HEK293 (cell line): ENCODE data around the gene B3GNT4.

Experiments
- CTCF ChIA-PET: fragments of 350-600 bp; formaldehyde crosslinking; extraction: SDS; loops from one replicate; lab custom pipeline; 2021; ENCODE audit warnings: antibody characterized with exemption; lab: Yijun Ruan, JAX
- POLR2A ChIA-PET: fragments of 300-600 bp; formaldehyde crosslinking; extraction: SDS; loops from one replicate; lab custom pipeline; 2020; ENCODE audit warnings: antibody characterized with exemption, inconsistent platforms; lab: Yijun Ruan, JAX
- H3K27ac ChIP-seq: fragments of 200-500 bp; sonication (Bioruptor generic); 2 replicates; pipeline ENCODE4 v1.5.1; 2014; ENCODE audit warnings: low read depth, low read length, control low read depth, inconsistent platforms; ENCODE audit errors: extremely low read depth
- H3K36me3 ChIP-seq, 2 experiments: fragments of 200-500 bp in 1 of 2; sonication (Bioruptor generic) in 1 of 2; 1 replicate in 1 of 2; 2 replicates in 1 of 2; pipeline ENCODE4 v1.5.1; 2014 to 2017; ENCODE audit warnings: inconsistent platforms in 2 of 2, low read length in 2 of 2; ENCODE audit not compliant: control insufficient read depth in 2 of 2, insufficient read depth in 1 of 2
- H3K4me1 ChIP-seq: fragments of 200-500 bp; sonication (Bioruptor generic); 2 replicates; pipeline ENCODE4 v1.5.1; 2014; ENCODE audit warnings: mild to moderate bottlenecking, low read length, inconsistent platforms; ENCODE audit not compliant: control insufficient read depth, insufficient read depth
- H3K4me3 ChIP-seq: 2 replicates; pipeline ENCODE4 v1.5.1; 2011; ENCODE audit warnings: low read depth, mild to moderate bottlenecking, control low read depth, low read length, moderate library complexity
- H3K9me3 ChIP-seq: fragments of 200-500 bp; sonication (Bioruptor generic); 2 replicates; pipeline ENCODE4 v1.5.1; 2014; ENCODE audit warnings: low read depth, low read length, inconsistent platforms; ENCODE audit not compliant: control insufficient read depth, insufficient read depth
- HOXA7 ChIP-seq: sonication (generic); formaldehyde crosslinking; IDR thresholded peaks from 2 replicates; pipeline ENCODE4 v1.8.1; 2022; ENCODE audit warnings: missing genetic modification reagents, borderline replicate concordance
- HOXD13 ChIP-seq: sonication (generic); formaldehyde crosslinking; IDR thresholded peaks from 2 replicates; pipeline ENCODE4 v1.8.0; 2022; ENCODE audit warnings: missing genetic modification reagents, borderline replicate concordance
- OSR2 ChIP-seq: fragments of 450-650 bp; formaldehyde crosslinking; IDR thresholded peaks from 2 replicates; pipeline ENCODE4 v1.5.1; 2016; ENCODE audit warnings: missing biosample characterization, missing genetic modification characterization
- PRDM1 ChIP-seq: fragments of 450-650 bp; formaldehyde crosslinking; IDR thresholded peaks from 2 replicates; pipeline ENCODE4; 2016; ENCODE audit warnings: missing biosample characterization, missing genetic modification characterization
- PRDM6 ChIP-seq: fragments of 450-650 bp; formaldehyde crosslinking; IDR thresholded peaks from 2 replicates; pipeline ENCODE4 v1.5.1; 2017; ENCODE audit warnings: missing biosample characterization, missing genetic modification characterization
- SCRT1 ChIP-seq: fragments of 450-650 bp; formaldehyde crosslinking; IDR thresholded peaks from 2 replicates; pipeline ENCODE4 v1.5.1; 2016; ENCODE audit warnings: missing biosample characterization, missing genetic modification characterization, borderline replicate concordance
- SCRT2 ChIP-seq: fragments of 450-650 bp; formaldehyde crosslinking; IDR thresholded peaks from 2 replicates; pipeline ENCODE4 v1.5.1; 2016; ENCODE audit warnings: missing biosample characterization, missing genetic modification characterization
- TRIM28 ChIP-seq: IDR thresholded peaks from 2 replicates; pipeline ENCODE4 v1.6.1; 2011; ENCODE audit warnings: low read length, control low read depth, borderline replicate concordance
- ZBTB21 ChIP-seq: fragments of 450-650 bp; formaldehyde crosslinking; IDR thresholded peaks from 2 replicates; pipeline ENCODE4 v1.5.1; 2017; ENCODE audit warnings: missing biosample characterization, missing genetic modification characterization
- ZBTB48 ChIP-seq: fragments of 450-650 bp; formaldehyde crosslinking; IDR thresholded peaks from 2 replicates; pipeline ENCODE4 v1.5.1; 2016; ENCODE audit warnings: missing biosample characterization, missing genetic modification characterization
- ZBTB6 ChIP-seq: fragments of 450-650 bp; formaldehyde crosslinking; IDR thresholded peaks from 2 replicates; pipeline ENCODE4 v1.5.1; 2017; ENCODE audit warnings: missing biosample characterization, missing genetic modification characterization
- ZBTB7A ChIP-seq: fragments of 450-650 bp; formaldehyde crosslinking; IDR thresholded peaks from 2 replicates; pipeline ENCODE4 v1.5.1; 2016; ENCODE audit warnings: low read depth, missing biosample characterization, missing genetic modification characterization
- ZBTB8A ChIP-seq: fragments of 450-650 bp; formaldehyde crosslinking; IDR thresholded peaks from 2 replicates; pipeline ENCODE4 v1.5.1; 2016; ENCODE audit warnings: missing biosample characterization, missing genetic modification characterization
- ZFP69B ChIP-seq: fragments of 450-650 bp; formaldehyde crosslinking; IDR thresholded peaks from 2 replicates; pipeline ENCODE4 v1.5.1; 2016; ENCODE audit warnings: missing biosample characterization, missing genetic modification characterization
- ZNF155 ChIP-seq: fragments of 450-650 bp; formaldehyde crosslinking; IDR thresholded peaks from 2 replicates; pipeline ENCODE4 v1.5.1; 2016; ENCODE audit warnings: missing biosample characterization, missing genetic modification characterization
- ZNF169 ChIP-seq: fragments of 450-650 bp; formaldehyde crosslinking; IDR thresholded peaks from 2 replicates; pipeline ENCODE4 v1.5.1; 2016; ENCODE audit warnings: missing biosample characterization, missing genetic modification characterization
- ZNF175 ChIP-seq: fragments of 450-650 bp; formaldehyde crosslinking; IDR thresholded peaks from 2 replicates; pipeline ENCODE4 v1.5.1; 2016; ENCODE audit warnings: missing biosample characterization, missing genetic modification characterization
- ZNF223 ChIP-seq: fragments of 450-650 bp; formaldehyde crosslinking; IDR thresholded peaks from 2 replicates; pipeline ENCODE4 v1.5.1; 2016; ENCODE audit warnings: missing biosample characterization, missing genetic modification characterization
- ZNF274 ChIP-seq, 2 experiments: fragments of 200-500 bp in 1 of 2; fragments of 450-650 bp in 1 of 2; sonication (Bioruptor generic) in 1 of 2; formaldehyde crosslinking in 1 of 2; IDR thresholded peaks; 2 replicates each; pipeline versions ENCODE4 v1.5.1 to v1.6.1; 2014 to 2016; ENCODE audit warnings: borderline replicate concordance in 1 of 2, inconsistent platforms in 1 of 2, low read length in 1 of 2, missing biosample characterization in 1 of 2, missing genetic modification characterization in 1 of 2
- ZNF416 ChIP-seq: fragments of 450-650 bp; formaldehyde crosslinking; IDR thresholded peaks from 2 replicates; pipeline ENCODE4 v1.5.1; 2016; ENCODE audit warnings: missing biosample characterization, missing genetic modification characterization
- ZNF510 ChIP-seq: fragments of 450-650 bp; formaldehyde crosslinking; IDR thresholded peaks from 2 replicates; pipeline ENCODE4 v1.5.1; 2018; ENCODE audit warnings: mild to moderate bottlenecking, missing genetic modification characterization, missing biosample characterization; ENCODE audit not compliant: insufficient replicate concordance
- ZNF621 ChIP-seq: fragments of 450-650 bp; formaldehyde crosslinking; IDR thresholded peaks from 2 replicates; pipeline ENCODE4 v1.5.1; 2017; ENCODE audit warnings: missing biosample characterization, missing genetic modification characterization
- ZNF654 ChIP-seq: fragments of 450-650 bp; formaldehyde crosslinking; IDR thresholded peaks from 2 replicates; pipeline ENCODE4 v1.5.1; 2016; ENCODE audit warnings: low read depth, missing biosample characterization, missing genetic modification characterization
- ZNF707 ChIP-seq: fragments of 450-650 bp; formaldehyde crosslinking; IDR thresholded peaks from 2 replicates; pipeline ENCODE4 v1.5.1; 2016; ENCODE audit warnings: missing biosample characterization, missing genetic modification characterization
- ZNF747 ChIP-seq: fragments of 450-650 bp; formaldehyde crosslinking; IDR thresholded peaks from 2 replicates; pipeline ENCODE4 v1.5.1; 2016; ENCODE audit warnings: missing biosample characterization, missing genetic modification characterization
- ZNF791 ChIP-seq: fragments of 450-650 bp; formaldehyde crosslinking; IDR thresholded peaks from 2 replicates; pipeline ENCODE4 v1.5.1; 2016; ENCODE audit warnings: missing biosample characterization, missing genetic modification characterization
- TF ChIP-seq, protein P1 (sequence below): fragments of 450-650 bp; formaldehyde crosslinking; IDR thresholded peaks from 2 replicates; pipeline ENCODE4 v1.5.1; 2016; ENCODE audit warnings: missing biosample characterization, missing genetic modification characterization
- TF ChIP-seq, protein P2 (sequence below): fragments of 450-650 bp; formaldehyde crosslinking; IDR thresholded peaks from 2 replicates; pipeline ENCODE4 v1.5.1; 2016; ENCODE audit warnings: missing biosample characterization, missing genetic modification characterization
- TF ChIP-seq, protein P3 (sequence below): fragments of 450-650 bp; formaldehyde crosslinking; IDR thresholded peaks from 2 replicates; pipeline ENCODE4 v1.5.1; 2016; ENCODE audit warnings: missing biosample characterization, missing genetic modification characterization

B3GNT4 gene

DNA sequence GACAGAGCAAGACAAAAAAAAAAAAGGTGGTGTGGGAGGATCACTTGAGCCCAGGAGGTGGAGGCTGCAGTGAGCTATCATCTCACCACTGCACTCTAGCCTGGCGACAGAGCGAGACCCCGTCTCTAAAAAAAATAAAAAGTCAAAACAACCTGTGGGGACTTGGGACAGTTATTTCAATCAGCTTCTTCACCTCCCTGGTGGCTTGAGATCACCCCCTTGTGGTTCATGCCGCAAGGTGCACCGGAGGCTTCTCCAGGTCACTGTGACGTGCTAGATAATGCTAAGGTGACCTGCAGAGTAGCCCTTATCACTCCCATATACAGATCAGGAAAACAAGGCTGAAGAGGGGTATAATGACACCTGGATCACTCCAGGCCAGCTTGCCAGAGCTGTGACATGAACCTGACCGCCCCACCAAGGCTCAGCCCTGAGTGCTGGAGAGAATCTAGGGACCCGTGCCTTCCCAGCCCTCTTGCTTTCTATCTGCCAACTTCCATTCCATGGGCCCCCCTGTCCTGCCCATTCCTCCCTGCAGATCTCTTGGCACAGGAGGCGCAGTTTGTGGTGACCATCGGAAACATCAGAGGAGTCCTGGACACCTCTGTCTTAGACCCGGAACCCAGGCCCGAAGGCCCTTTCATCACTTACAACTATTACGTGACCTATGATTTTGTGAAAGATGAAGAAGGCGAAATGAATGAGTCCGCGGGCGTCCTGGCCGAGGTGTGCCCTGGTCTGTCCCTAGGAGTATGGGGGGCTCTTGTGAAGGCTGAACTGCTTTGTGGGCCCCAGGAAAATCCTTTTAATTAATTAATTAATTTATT lies 12.5 kb upstream of the B3GNT4 start:
- H3K4me1 ChIP-seq = no peaks in the 10 kb centered on the region
- no peak overlapping the region for H3K27ac ChIP-seq
- H3K36me3 ChIP-seq = no peaks in the 10 kb centered on the region
- H3K9me3 ChIP-seq = no peaks in the 10 kb centered on the region
- TF ChIP-seq SCRT1 (tag by site-specific recombination) (peak; percentile 67), ZNF169 (tag by site-specific recombination) (no peak), ZNF155 (tag by site-specific recombination) (no peak), PRDM1 (tag by site-specific recombination) (no peak), ZBTB21 (tag by site-specific recombination) (no peak), PRDM6 (tag by site-specific recombination) (no peak), HOXA7 (CRISPR knock-in tag) (no peak), HOXD13 (CRISPR knock-in tag) (no peak), ZBTB8A (tag by site-specific recombination) (no peak), ZFP69B (tag by site-specific recombination) (no peak), ZNF747 (tag by site-specific recombination) (no peak), ZNF223 (tag by site-specific recombination) (no peak), ZBTB7A (tag by site-specific recombination) (no peak), ZNF654 (tag by site-specific recombination) (peak; percentile 78), ZNF707 (tag by site-specific recombination) (no peak), TRIM28 (no peak), ZNF175 (tag by site-specific recombination) (no peak), ZNF791 (tag by site-specific recombination) (no peak), ZNF416 (tag by site-specific recombination) (no peak), ZBTB6 (tag by site-specific recombination) (no peak), ZBTB48 (tag by site-specific recombination) (no peak), ZNF621 (tag by site-specific recombination) (no peak), SCRT2 (tag by site-specific recombination) (peak; percentile 73), ZNF274 (IDR thresholded peaks at IDR 0.05; ENCODE audit: low read length) (no peak), ZNF274 (tag by site-specific recombination; IDR thresholded peaks at IDR 0.05; ENCODE audit: borderline replicate concordance) (no peak), ZNF510 (tag by site-specific recombination) (no peak), OSR2 (tag by site-specific recombination) (no peak)
- TF ChIP-seq, protein P1, sequence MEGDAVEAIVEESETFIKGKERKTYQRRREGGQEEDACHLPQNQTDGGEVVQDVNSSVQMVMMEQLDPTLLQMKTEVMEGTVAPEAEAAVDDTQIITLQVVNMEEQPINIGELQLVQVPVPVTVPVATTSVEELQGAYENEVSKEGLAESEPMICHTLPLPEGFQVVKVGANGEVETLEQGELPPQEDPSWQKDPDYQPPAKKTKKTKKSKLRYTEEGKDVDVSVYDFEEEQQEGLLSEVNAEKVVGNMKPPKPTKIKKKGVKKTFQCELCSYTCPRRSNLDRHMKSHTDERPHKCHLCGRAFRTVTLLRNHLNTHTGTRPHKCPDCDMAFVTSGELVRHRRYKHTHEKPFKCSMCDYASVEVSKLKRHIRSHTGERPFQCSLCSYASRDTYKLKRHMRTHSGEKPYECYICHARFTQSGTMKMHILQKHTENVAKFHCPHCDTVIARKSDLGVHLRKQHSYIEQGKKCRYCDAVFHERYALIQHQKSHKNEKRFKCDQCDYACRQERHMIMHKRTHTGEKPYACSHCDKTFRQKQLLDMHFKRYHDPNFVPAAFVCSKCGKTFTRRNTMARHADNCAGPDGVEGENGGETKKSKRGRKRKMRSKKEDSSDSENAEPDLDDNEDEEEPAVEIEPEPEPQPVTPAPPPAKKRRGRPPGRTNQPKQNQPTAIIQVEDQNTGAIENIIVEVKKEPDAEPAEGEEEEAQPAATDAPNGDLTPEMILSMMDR = peak; percentile 62
- TF ChIP-seq, protein P2, sequence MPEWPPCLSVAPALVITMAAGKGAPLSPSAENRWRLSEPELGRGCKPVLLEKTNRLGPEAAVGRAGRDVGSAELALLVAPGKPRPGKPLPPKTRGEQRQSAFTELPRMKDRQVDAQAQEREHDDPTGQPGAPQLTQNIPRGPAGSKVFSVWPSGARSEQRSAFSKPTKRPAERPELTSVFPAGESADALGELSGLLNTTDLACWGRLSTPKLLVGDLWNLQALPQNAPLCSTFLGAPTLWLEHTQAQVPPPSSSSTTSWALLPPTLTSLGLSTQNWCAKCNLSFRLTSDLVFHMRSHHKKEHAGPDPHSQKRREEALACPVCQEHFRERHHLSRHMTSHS = no peak
- TF ChIP-seq, protein P3, sequence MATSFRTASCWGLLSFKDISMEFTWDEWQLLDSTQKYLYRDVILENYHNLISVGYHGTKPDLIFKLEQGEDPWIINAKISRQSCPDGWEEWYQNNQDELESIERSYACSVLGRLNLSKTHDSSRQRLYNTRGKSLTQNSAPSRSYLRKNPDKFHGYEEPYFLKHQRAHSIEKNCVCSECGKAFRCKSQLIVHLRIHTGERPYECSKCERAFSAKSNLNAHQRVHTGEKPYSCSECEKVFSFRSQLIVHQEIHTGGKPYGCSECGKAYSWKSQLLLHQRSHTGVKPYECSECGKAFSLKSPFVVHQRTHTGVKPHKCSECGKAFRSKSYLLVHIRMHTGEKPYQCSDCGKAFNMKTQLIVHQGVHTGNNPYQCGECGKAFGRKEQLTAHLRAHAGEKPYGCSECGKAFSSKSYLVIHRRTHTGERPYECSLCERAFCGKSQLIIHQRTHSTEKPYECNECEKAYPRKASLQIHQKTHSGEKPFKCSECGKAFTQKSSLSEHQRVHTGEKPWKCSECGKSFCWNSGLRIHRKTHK (tag by site-specific recombination) = no peak
- POLR2A ChIA-PET = no interaction called here
- CTCF ChIA-PET = interaction anchor here (0.6 to 3.2 kb wide), 30 partner anchors 8 to 1590 kb away, joined by 3 to 12 read pairs (median 4); partner anchors contain the start of genes DIABLO and LRRC43
- H3K4me3 ChIP-seq = no peak overlapping the region
